ENCODE measurements around the gene SLC4A3.

SLC4A3 gene

GRCh38 chr2:219627103-219628100 lies at the start of gene SLC4A3:
Gene SLC4A3 (plus strand): TSS chr2:219627630. CDS start chr2:219627993, 363 bp downstream.
- DNase-seq (ENCODE audit: low read depth), result no peak

GRCh38 chr2:219578811-219579613 lies 48.4 kb upstream of the SLC4A3 start:
- DNase-seq (ENCODE audit: low read depth), result no peak

- no peak for DNase-seq (ENCODE audit: low read depth)
Observed at GRCh38 chr2:219581346-219581745, 46.1 kb upstream of the SLC4A3 start.

DNA sequence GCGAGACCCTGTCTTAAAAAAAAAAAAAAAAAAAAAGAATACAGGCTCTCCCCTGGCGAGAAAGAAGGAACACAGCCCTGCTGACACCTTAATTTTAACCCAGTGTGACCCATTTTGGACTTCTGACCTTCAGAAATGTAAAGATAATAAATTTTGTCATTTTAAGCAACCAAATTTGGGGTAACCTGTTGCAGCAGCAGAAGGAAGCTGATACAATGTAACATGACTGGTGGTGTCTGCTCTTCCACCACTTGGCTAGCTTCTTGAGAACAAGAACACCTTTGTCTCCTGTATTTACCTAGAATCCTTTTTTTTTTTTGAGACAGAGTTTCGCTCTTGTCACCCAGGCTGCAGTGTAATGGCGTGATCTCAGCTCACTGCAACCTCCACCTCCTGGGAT lies 36.3 kb upstream of the SLC4A3 start:
- no peak for DNase-seq (ENCODE audit: low read depth)

DNA sequence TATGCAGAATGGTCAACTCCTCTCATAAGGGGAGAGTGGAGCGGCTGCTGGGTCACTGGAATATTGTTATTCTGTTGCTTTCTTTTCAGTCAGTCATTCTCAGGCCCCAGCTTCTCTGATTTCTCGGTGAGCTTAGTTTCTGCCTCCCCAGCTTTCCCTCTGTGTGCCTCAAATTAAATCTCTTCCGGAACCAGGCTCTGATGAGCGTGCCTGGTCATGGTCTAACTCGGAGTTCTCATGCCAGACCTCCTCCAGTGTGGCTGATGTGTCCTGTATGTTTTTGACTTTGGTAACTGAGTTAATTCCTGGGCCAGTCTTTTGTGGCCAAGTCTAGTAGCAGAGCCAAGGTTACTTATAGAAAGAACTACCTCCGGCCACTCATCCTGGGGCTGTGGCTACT lies 34.7 kb upstream of the SLC4A3 start:
- DNase-seq (ENCODE audit: low read depth), result no peak

GRCh38 chr2:219593154-219593553 lies 34.3 kb upstream of the SLC4A3 start:
- no peak for DNase-seq (ENCODE audit: low read depth)

DNA sequence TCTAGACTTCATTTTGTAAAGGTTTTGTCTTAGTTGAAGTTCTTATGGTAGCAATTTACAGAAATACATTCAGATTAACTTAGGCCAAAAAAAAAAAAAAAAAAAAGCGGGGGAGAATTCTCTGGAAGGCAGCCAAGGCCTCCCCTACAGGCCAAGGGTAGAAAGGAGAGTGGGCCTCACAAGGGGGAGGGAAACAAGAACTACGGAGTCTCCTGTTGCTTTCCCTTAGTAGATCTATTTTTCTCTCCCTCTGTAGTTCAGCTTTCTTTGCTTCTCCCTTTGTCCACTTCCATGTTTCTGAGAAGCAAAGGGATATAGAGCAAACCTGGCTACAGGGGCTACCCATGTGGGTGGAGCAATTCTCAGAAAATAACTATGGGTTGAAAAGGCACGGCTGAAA lies 32.2 kb upstream of the SLC4A3 start:
- DNase-seq (ENCODE audit: low read depth), result no peak

- DNase-seq (ENCODE audit: low read depth), result no peak
Observed at GRCh38 chr2:219596954-219597551, 30.4 kb upstream of the SLC4A3 start.

- peak; percentile 80 for DNase-seq (ENCODE audit: low read depth)
Observed at GRCh38 chr2:219597552-219598307, 29.7 kb upstream of the SLC4A3 start, which contains the start of gene STK11IP. Gene STK11IP (plus strand): TSS chr2:219597857. CDS start chr2:219598120, 263 bp downstream.

- no peak for DNase-seq (ENCODE audit: low read depth)
Observed at GRCh38 chr2:219598308-219599078, 28.9 kb upstream of the SLC4A3 start.

- DNase-seq (ENCODE audit: low read depth), result no peak
Observed at GRCh38 chr2:219603771-219604170, 23.7 kb upstream of the SLC4A3 start.

- no peak for DNase-seq (ENCODE audit: low read depth)
Observed at GRCh38 chr2:219605607-219605954, 21.8 kb upstream of the SLC4A3 start.

GRCh38 chr2:219607931-219608330 lies 19.5 kb upstream of the SLC4A3 start:
- DNase-seq (ENCODE audit: low read depth), result no peak

GRCh38 chr2:219608399-219608964 lies 18.9 kb upstream of the SLC4A3 start:
- DNase-seq (ENCODE audit: low read depth), result no peak

DNA sequence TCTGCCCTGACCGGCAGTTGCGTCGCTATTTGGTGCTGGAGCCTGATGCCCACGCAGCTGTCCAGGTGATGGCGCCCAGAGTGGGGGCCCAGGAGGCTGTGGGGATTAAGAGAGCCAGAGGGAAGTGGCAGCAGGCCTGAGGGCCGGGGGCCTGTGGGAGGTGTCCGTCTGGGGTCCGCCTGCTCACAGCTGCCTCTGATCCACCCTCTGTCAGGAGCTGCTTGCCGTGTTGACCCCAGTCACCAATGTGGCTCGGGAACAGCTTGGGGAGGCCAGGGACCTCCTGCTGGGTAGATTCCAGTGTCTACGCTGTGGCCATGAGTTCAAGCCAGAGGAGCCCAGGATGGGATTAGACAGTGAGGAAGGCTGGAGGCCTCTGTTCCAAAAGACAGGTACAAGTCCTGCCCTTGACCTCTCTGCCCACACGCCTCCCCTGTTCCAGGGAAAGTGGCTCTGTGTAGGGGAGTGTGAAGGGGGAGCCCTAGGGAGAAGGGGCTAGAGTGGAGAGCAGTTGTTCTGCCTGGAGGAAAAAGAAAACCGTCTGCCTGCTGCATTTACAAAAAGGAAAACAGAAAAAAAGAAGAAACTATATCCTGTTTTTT lies 18.2 kb upstream of the SLC4A3 start:
- DNase-seq (ENCODE audit: low read depth), result no peak

- DNase-seq (ENCODE audit: low read depth), result no peak
Observed at GRCh38 chr2:219611306-219611705, 16.1 kb upstream of the SLC4A3 start.

DNA sequence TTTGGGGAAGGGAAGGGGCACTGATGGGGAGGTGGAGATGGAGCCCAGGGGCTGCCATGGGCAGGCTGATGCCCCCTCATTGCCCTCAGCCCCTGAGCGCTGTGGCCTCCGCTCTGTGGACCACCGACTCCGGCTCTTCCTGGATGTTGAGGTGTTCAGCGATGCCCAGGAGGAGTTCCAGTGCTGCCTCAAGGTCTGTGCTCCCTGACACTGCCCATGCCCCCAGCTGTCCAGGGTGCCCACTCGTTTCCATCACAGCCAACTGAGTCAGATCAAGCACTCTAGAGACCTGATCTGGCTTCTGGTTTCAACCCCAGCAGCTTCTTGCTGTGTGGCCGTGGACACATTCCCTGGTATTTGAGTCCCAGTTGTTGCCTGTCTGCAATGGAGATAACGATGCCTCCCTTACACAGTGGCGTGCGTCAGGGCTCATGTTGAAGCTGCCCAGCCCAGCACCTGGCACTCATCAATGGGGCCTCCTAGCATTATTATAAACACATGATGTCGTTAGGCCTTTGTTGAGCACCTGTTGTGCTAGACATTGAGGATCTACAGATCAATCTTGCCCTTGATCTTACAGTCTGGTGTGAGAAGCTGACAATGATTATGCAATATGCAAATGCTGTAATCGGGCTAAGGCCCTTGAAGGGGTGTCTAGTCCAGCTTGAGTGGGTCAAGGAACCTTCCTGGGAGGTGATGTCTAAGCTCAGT lies 15.4 kb upstream of the SLC4A3 start:
- no peak for DNase-seq (ENCODE audit: low read depth)

- no peak for DNase-seq (ENCODE audit: low read depth)
Observed at GRCh38 chr2:219612577-219613286, 14.7 kb upstream of the SLC4A3 start.

Data from activated T-helper 1 cell treated with Interleukin-2 at 50 U/mL for 16 hours (primary cell).